GM10847 (cell line): ENCODE measurements around the gene CXCL1.

Source experiments
- POLR2A ChIP-seq: IDR thresholded peaks from 2 replicates; pipeline ENCODE4 v1.6.1; 2011; ENCODE audit not compliant: insufficient read length; ENCODE audit errors: extremely low read depth

The CXCL1 gene

GRCh38 chr4:73869130-73870055 is at the start of gene CXCL1:
TSS of gene CXCL1 (plus strand) at chr4:73869393. CDS start at chr4:73869471, 78 bp downstream.
- TF ChIP-seq POLR2A = no peak

DNA sequence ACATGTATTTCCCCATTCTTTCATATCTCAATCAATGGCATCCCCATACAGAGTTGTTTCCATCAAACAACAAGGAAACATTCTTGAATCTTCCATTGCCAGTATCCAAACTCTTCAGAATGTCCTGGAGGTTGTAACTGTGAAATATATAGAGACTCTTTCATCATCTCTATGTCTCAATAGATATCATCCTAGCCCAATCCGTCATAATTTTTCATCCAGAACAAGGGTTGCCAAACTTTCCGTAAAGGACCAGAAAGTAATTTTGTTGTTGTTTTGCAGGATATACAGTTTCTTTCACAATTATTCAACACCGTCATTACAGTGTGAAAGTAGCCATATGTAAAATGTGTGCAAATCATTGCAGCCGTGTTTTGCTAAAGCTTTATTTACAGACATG is 47.9 kb upstream of the CXCL1 start:
- no peak for TF ChIP-seq POLR2A

DNA sequence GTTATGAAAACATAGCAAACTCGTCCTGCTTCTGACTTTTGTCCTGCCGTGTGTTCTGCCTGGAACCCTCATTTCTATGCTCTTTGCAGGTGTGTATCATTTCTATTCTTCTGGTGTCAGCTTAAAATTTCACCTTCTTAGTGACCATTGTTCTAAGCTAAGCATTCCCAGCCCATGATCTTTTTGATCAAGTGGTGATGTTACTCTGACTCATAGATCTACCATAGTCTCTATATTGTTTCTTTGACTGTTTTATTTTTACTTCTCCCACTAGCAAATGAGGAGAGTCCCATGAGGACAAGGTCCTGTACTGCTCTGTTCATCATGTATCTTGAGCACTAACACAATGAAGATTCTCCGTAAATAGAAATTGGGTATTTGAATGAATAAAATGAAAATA is 46.8 kb upstream of the CXCL1 start:
- no peak for TF ChIP-seq POLR2A

- TF ChIP-seq POLR2A = no peak
Observed at GRCh38 chr4:73822812-73823504, 46.2 kb upstream of the CXCL1 start.

DNA sequence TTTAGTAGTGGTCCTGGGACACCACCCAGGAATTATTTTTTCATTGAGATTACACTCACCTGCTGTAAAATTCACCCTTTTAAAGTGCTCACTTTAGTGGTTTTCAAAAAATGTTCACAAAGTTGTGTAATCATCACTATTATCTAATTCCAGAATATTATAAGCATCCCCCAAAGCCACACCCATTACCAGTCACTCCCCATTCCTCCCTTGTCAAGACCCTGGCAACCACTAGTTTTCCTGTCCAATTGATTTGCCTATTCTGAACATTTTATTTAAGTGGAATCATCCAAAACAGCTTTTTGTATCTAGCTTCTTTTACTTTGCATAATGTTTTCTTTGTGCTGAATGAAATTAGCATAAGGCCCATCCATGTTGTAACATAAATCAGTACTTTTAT is 45.4 kb upstream of the CXCL1 start:
- TF ChIP-seq POLR2A = no peak

GRCh38 chr4:73828956-73829355 is 40.2 kb upstream of the CXCL1 start:
- no peak for TF ChIP-seq POLR2A

DNA sequence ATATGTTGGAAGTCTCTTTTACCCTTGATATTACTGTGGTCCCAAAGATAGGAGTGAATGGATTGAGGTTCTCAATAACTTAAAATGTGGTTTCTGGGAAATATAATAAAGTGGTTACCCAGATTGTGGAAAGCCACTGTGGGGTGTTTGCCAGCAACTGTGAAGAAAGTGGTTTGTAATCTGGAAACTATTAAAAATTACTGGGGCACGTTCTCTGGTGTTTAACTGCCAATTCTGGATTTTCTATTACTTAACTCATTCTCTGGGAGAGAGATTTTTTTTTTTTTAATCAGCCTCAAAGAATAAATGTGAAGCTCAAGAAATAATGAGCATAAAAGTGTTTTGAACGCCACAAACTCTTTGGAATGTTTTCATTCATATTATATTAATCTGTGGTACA is 37.6 kb upstream of the CXCL1 start:
- TF ChIP-seq POLR2A = no peak

- TF ChIP-seq POLR2A = no peak
Observed at GRCh38 chr4:73832651-73833237, 36.4 kb upstream of the CXCL1 start.

DNA sequence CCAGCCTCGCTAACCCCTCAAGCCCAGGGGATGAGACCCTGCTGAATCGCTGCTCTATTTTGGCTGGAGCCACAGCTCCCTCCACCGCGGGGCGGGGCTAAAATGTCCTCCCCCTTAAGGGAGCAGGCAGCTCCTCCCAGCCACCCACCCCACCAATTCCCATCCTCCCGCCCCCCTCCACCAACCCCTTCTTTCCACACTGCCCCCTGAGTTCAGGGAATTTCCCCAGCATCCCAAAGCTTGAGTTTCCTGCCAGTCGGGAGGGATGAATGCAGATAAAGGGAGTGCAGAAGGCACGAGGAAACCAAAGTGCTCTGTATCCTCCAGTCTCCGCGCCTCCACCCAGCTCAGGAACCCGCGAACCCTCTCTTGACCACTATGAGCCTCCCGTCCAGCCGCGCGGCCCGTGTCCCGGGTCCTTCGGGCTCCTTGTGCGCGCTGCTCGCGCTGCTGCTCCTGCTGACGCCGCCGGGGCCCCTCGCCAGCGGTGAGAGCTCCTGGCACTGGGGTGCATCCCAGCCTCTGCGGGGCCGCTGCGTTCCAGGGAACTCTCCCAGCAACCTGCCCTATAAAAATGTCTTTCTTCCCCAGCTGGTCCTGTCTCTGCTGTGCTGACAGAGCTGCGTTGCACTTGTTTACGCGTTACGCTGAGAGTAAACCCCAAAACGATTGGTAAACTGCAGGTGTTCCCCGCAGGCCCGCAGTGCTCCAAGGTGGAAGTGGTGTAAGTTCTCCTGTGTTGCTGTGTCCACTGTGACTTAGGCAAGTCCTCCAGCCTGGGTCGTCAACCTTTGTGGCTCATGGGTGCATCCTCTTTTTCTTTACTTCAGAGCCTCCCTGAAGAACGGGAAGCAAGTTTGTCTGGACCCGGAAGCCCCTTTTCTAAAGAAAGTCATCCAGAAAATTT is 32.6 kb upstream of the CXCL1 start, which contains the start of gene CXCL6:
TSS of gene CXCL6 (plus strand) at position 306 of the 907 bp plus-strand sequence. CDS start at position 379, 73 bp downstream.
- TF ChIP-seq POLR2A = no peak

GRCh38 chr4:73839071-73839470 is 30.1 kb upstream of the CXCL1 start:
- TF ChIP-seq POLR2A = no peak

- no peak for TF ChIP-seq POLR2A
Observed at GRCh38 chr4:73839715-73840114, 29.5 kb upstream of the CXCL1 start.

DNA sequence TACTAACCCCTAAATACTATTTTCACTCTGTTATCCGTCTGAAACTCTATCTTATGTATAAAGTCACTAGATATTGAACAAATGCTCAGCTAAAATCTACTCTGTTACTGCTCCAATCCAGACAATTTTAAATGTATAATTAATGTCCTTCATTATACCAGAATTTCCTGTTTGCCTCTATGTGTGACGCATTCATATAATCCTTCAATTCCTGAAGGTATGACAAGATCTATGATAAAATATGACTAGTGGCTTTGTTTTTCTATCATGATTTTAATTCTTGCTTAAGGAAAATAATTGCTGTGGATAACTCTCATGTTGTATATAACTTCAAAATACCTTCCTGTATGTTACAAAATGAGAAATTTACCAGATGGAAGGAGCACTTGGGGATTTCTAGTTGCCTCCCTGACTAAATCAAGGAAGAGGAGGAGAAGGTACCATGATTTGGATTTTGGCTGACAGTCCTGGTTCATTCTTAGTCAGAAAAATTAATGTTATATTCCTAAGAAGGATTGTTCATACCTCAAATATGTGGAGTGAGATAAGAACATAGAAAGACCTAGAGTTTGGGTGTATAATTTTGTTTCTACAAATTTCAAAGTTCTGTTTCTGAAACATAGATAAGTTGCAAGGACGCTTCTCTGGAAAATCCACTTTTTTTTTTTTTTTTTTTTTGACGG is 27.8 kb upstream of the CXCL1 start:
- no peak for TF ChIP-seq POLR2A

DNA sequence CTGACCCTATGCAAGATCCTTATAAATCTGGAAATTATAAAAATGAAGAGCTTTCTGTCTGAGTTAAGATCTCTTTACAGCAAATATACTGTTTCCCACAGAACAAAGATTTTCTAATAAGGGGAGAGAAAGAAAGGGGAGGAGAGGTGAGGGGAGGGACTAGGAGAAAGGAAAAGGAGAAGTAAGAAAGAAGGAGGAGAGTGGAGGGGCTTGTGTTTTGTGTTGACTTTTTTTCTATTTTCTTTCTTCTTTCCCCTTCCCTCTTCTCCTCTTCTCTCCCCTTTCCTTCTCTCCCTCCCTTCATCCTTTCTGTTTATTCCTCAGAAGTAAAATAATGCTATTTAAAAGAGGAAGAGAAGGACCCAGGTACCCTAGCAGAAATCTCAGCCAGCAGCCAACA is 26.5 kb upstream of the CXCL1 start:
- no peak for TF ChIP-seq POLR2A

DNA sequence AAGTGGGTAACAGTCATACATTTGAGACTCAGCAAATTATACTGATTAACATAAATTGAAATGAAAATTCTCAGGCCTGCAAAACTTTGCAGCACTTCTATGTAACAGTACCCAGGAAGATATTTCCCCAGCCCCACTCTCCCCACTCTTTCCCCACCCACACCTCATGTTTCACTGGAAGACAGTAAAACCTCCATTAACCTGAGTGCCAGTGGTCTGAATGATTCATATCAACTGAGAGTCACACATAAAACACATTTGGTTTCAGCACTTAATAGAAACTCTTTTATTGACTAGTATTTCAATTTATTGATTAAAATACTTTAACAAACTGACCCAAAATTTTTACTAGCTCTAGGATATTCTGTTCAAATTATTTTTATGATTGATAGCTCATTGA is 25.8 kb upstream of the CXCL1 start:
- no peak for TF ChIP-seq POLR2A
